Activated CD4-positive, alpha-beta T cell treated with anti-CD3 and anti-CD28 coated beads for 36 hours (primary cell): Measurements from ENCODE around the gene OR10H3. TPM values are rescaled to one million over a fixed set of nuclear protein-coding genes. Genes with fewer than 3 reads are reported as not detected.
"Not testable (repeated sequence)": the region's sequence is repeated elsewhere in the genome, so short reads cannot be mapped to it uniquely, and the experiment has no call there.

Experiments
- ATAC-seq: fragments of 200-7000 bp; cut with Tn5 transposase; one replicate; pipeline ENCODE4 v1.10.0; 2021; ENCODE audit warnings: mild to moderate bottlenecking, moderate library complexity
- CTCF ChIA-PET: fragments of 350-600 bp; sonication (Branson Sonifier 250); formaldehyde crosslinking; loops from one replicate; lab custom pipeline; 2021; ENCODE audit warnings: antibody characterized with exemption; lab: Charles Lee
- POLR2A ChIA-PET: fragments of 350-600 bp; sonication (Branson Sonifier 250); formaldehyde crosslinking; loops from one replicate; lab custom pipeline; 2021; ENCODE audit warnings: antibody characterized with exemption, inconsistent platforms; lab: Charles Lee
- DNase-seq: peaks from one replicate; pipeline ENCODE4 v3.0.0-alpha.2; 2020
- H3K27ac Mint-ChIP-seq: one replicate; pipeline ENCODE4 v1.8.0; 2021; ENCODE audit warnings: mixed read lengths
- H3K27me3 Mint-ChIP-seq: one replicate; pipeline ENCODE4 v1.8.0; 2021; ENCODE audit warnings: mixed read lengths
- H3K36me3 Mint-ChIP-seq: one replicate; pipeline ENCODE4 v1.8.0; 2021; ENCODE audit warnings: low read depth, mixed read lengths
- H3K4me1 Mint-ChIP-seq: one replicate; pipeline ENCODE4 v1.8.0; 2021; ENCODE audit warnings: mixed read lengths
- H3K4me3 Mint-ChIP-seq: one replicate; pipeline ENCODE4 v1.8.0; 2021; ENCODE audit warnings: mild to moderate bottlenecking, moderate library complexity, mixed read lengths
- H3K9me3 Mint-ChIP-seq: one replicate; pipeline ENCODE4 v1.8.0; 2021; ENCODE audit warnings: low read depth, mixed read lengths
- intact Hi-C, 2 experiments: fragments of 100-400 bp; cut with DNase I in 1 of 2; cut with micrococcal nuclease in 1 of 2; formaldehyde crosslinking; loops; one replicate each; pipeline versions ENCODE4 v1.14.2 to v1.15.1; 2022 to 2024; cut with DNase I, micrococcal nuclease
- total RNA-seq, 2 experiments: library from RNA; stranded (reverse); gene quantifications; one replicate each; pipeline ENCODE4 v1.2.3, GENCODE V29; 2021

Gene OR10H3
- total RNA-seq, 2 experiments from 2014 or later, result not detected

- Mint-ChIP-seq H3K27me3 (peaks cover 9% of the 10 kb centered on the region), H3K27ac (no peak overlapping the region), H3K9me3 (no peaks in the 10 kb centered on the region), H3K36me3 (no peaks in the 10 kb centered on the region), H3K4me3 (no peak overlapping the region), H3K4me1 (no peaks in the 10 kb centered on the region)
- intact Hi-C loops, result no loop called here
- DNase-seq (no peak), ATAC-seq (no peak)
- ChIA-PET POLR2A (no interaction called here), CTCF (interaction anchor here (0.6 kb wide), 1 partner anchor 607 kb away, joined by 4 read pairs; no protein-coding TSS in a partner anchor)
Observed at GRCh38 chr19:15779756-15780476, 42.1 kb downstream of the OR10H3 start.

- intact Hi-C loops, result no loop called here
- Mint-ChIP-seq H3K4me1 (no peaks in the 10 kb centered on the region), H3K4me3 (no peak overlapping the region), H3K9me3 (no peaks in the 10 kb centered on the region), H3K27ac (no peak overlapping the region), H3K36me3 (no peaks in the 10 kb centered on the region), H3K27me3 (peaks cover 9% of the 10 kb centered on the region)
- DNase-seq (no peak), ATAC-seq (no peak)
- CTCF ChIA-PET, result no interaction called here
- POLR2A ChIA-PET, result no interaction called here
Observed at GRCh38 chr19:15780610-15781418, 43.0 kb downstream of the OR10H3 start.

- ATAC-seq, result no peak
- POLR2A ChIA-PET, result no interaction called here
- CTCF ChIA-PET, result no interaction called here
Observed at GRCh38 chr19:15781661-15782060, 43.9 kb downstream of the OR10H3 start.

GRCh38 chr19:15782211-15782610 is 44.4 kb downstream of the OR10H3 start:
- ChIA-PET POLR2A (no interaction called here), CTCF (interaction anchor here (0.6 kb wide), 1 partner anchor 24 kb away, joined by 3 read pairs; no protein-coding TSS in a partner anchor)
- Mint-ChIP-seq H3K36me3 (no peaks in the 10 kb centered on the region), H3K4me1 (no peaks in the 10 kb centered on the region), H3K27ac (no peak overlapping the region), H3K27me3 (peaks cover 2% of the 10 kb centered on the region), H3K9me3 (no peaks in the 10 kb centered on the region), H3K4me3 (no peak overlapping the region)
- intact Hi-C loops, result no loop called here
- ATAC-seq (no peak), DNase-seq (no peak)

More at GRCh38 chr19:15781661-15782060, 43.9 kb downstream of the OR10H3 start:
- Mint-ChIP-seq H3K27ac (no peak overlapping the region), H3K4me3 (no peak overlapping the region), H3K27me3 (peaks cover 2% of the 10 kb centered on the region), H3K9me3 (no peaks in the 10 kb centered on the region), H3K36me3 (no peaks in the 10 kb centered on the region), H3K4me1 (no peaks in the 10 kb centered on the region)
- no peak for DNase-seq
- intact Hi-C loops, result no loop called here

GRCh38 chr19:15782896-15783295 is 45.1 kb downstream of the OR10H3 start:
- H3K27ac Mint-ChIP-seq, intact Hi-C loops, H3K4me1 Mint-ChIP-seq, ATAC-seq, H3K9me3 Mint-ChIP-seq, CTCF ChIA-PET, DNase-seq, H3K27me3 Mint-ChIP-seq, H3K36me3 Mint-ChIP-seq, POLR2A ChIA-PET, H3K4me3 Mint-ChIP-seq: not testable (repeated sequence)

GRCh38 chr19:15787611-15788155 is 49.9 kb downstream of the OR10H3 start, which contains the start of gene OR10H5:
Gene OR10H5 (plus strand): TSS chr19:15787661. CDS start chr19:15794049, 6,388 bp downstream.
- intact Hi-C loops, result no loop called here
- Mint-ChIP-seq H3K9me3 (no peaks in the 10 kb centered on the region), H3K36me3 (no peaks in the 10 kb centered on the region), H3K4me3 (no peak within 1 kb of the TSS), H3K27ac (no peak within 1 kb of the TSS), H3K27me3 (peaks cover 2% of the 10 kb centered on the region), H3K4me1 (no peaks in the 10 kb centered on the region)
- DNase-seq (no peak), ATAC-seq (no peak)
- POLR2A ChIA-PET, result no interaction called here
- CTCF ChIA-PET, result no interaction called here

GRCh38 chr19:15788594-15789270 is 50.9 kb downstream of the OR10H3 start:
- no peak for ATAC-seq
- peaks cover 2% of the 10 kb centered on the region for H3K27me3 Mint-ChIP-seq
- H3K36me3 Mint-ChIP-seq, result no peaks in the 10 kb centered on the region
- H3K27ac Mint-ChIP-seq, result no peak overlapping the region
- DNase-seq, result no peak
- POLR2A ChIA-PET, result no interaction called here
- H3K4me3 Mint-ChIP-seq, result no peak overlapping the region
- CTCF ChIA-PET, result no interaction called here
- H3K9me3 Mint-ChIP-seq, result no peaks in the 10 kb centered on the region
- intact Hi-C loops, result no loop called here
- no peaks in the 10 kb centered on the region for H3K4me1 Mint-ChIP-seq

- H3K27me3 Mint-ChIP-seq, result peaks cover 2% of the 10 kb centered on the region
- no peak overlapping the region for H3K4me3 Mint-ChIP-seq
- H3K27ac Mint-ChIP-seq, result no peak overlapping the region
- intact Hi-C loops, result no loop called here
- ATAC-seq (no peak), DNase-seq (no peak)
- no peaks in the 10 kb centered on the region for H3K9me3 Mint-ChIP-seq
- H3K4me1 Mint-ChIP-seq, result no peaks in the 10 kb centered on the region
- CTCF ChIA-PET, result no interaction called here
- POLR2A ChIA-PET, result interaction anchor here (0.7 kb wide), 1 partner anchor 352 kb away, joined by 3 read pairs; no protein-coding TSS in a partner anchor
- no peaks in the 10 kb centered on the region for H3K36me3 Mint-ChIP-seq
Observed at GRCh38 chr19:15790096-15790495, 52.3 kb downstream of the OR10H3 start.

Other genes starting within 250 kb of the OR10H3 start
- gene CYP4F22, start 229.5 kb upstream of the OR10H3 start, total RNA-seq, result under 1 TPM; 0.54 to 0.80 TPM
- not detected for gene CYP4F8, start 122.8 kb upstream of the OR10H3 start, total RNA-seq
- under 1 TPM; 0.07 to 0.19 TPM for gene CYP4F3, start 97.1 kb upstream of the OR10H3 start, total RNA-seq
- gene CYP4F12, start 64.9 kb upstream of the OR10H3 start, total RNA-seq, result not detected
- gene OR10H2, start 10.0 kb upstream of the OR10H3 start, total RNA-seq, result not detected
- not detected for gene OR10H5, start 49.7 kb downstream of the OR10H3 start, total RNA-seq
- gene OR10H1, start 77.7 kb downstream of the OR10H3 start, total RNA-seq, result not detected
- gene CYP4F2, start 160.1 kb downstream of the OR10H3 start, total RNA-seq, result not detected
- not detected for gene CYP4F11, start 196.5 kb downstream of the OR10H3 start, total RNA-seq
- gene OR10H4, start 211.0 kb downstream of the OR10H3 start, total RNA-seq, result not detected